Right atrium auricular region (tissue), 2 donors: ENCODE measurements around the gene GNGT1. TPM values are rescaled to one million over a fixed set of nuclear protein-coding genes. Genes with fewer than 3 reads are reported as not detected.

Experiments used
- DNase-seq: peaks from one replicate; pipeline ENCODE4 v3.0.0-alpha.2; 2019; ENCODE audit warnings: low spot score
- H3K27ac ChIP-seq, 2 donors: fragments of 200-600 bp; sonication (generic); 1 replicate in 1 of 2; 2 replicates in 1 of 2; pipeline ENCODE4 v1.5.1; 2016 to 2019
- H3K27me3 ChIP-seq, 2 donors: fragments of 200-600 bp; sonication (generic); one replicate each; pipeline versions ENCODE4 v1.5.1 to v1.6.0; 2017 to 2019
- H3K36me3 ChIP-seq: fragments of 200-600 bp; sonication (generic); one replicate; pipeline ENCODE4 v1.5.1; 2016
- H3K4me1 ChIP-seq, 2 donors: fragments of 200-600 bp; sonication (generic); one replicate each; pipeline versions ENCODE4 v1.5.1 to v1.6.0; 2017 to 2019
- H3K4me3 ChIP-seq, 2 donors: fragments of 200-600 bp; sonication (generic); 1 replicate in 1 of 2; 2 replicates in 1 of 2; pipeline ENCODE4 v1.5.1; 2017 to 2019; ENCODE audit warnings: mild to moderate bottlenecking in 1 of 2, moderate library complexity in 1 of 2
- H3K9me3 ChIP-seq, 2 donors: fragments of 200-600 bp; sonication (generic); one replicate each; pipeline ENCODE4 v1.5.1; 2019
- total RNA-seq, 2 donors: library from RNA; depleted of rRNA; stranded (reverse); fragments of >200 nt; gene quantifications; one replicate each; pipeline ENCODE4 v1.1.0, GENCODE V29; 2016
- TF ChIP-seq, protein P1 (sequence below), 2 donors: fragments of 200-600 bp; sonication (generic); IDR thresholded peaks; one replicate each; pipeline ENCODE4 v1.5.1; 2019; ENCODE audit warnings: antibody characterized with exemption in 2 of 2

The GNGT1 gene
- total RNA-seq, 2 donors from 2014 or later: not detected

- no peaks in the 10 kb centered on the region for H3K9me3 ChIP-seq
- no peak for DNase-seq
- H3K36me3 ChIP-seq: no peaks in the 10 kb centered on the region
- no peak overlapping the region for H3K4me3 ChIP-seq
- TF ChIP-seq, protein P1, sequence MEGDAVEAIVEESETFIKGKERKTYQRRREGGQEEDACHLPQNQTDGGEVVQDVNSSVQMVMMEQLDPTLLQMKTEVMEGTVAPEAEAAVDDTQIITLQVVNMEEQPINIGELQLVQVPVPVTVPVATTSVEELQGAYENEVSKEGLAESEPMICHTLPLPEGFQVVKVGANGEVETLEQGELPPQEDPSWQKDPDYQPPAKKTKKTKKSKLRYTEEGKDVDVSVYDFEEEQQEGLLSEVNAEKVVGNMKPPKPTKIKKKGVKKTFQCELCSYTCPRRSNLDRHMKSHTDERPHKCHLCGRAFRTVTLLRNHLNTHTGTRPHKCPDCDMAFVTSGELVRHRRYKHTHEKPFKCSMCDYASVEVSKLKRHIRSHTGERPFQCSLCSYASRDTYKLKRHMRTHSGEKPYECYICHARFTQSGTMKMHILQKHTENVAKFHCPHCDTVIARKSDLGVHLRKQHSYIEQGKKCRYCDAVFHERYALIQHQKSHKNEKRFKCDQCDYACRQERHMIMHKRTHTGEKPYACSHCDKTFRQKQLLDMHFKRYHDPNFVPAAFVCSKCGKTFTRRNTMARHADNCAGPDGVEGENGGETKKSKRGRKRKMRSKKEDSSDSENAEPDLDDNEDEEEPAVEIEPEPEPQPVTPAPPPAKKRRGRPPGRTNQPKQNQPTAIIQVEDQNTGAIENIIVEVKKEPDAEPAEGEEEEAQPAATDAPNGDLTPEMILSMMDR (IDR thresholded peaks at IDR 0.05): no peak
- peaks cover 0 to 15% of the 10 kb centered on the region in 2 donors for H3K4me1 ChIP-seq
- no peaks in the 10 kb centered on the region for H3K27me3 ChIP-seq
- no peak overlapping the region for H3K27ac ChIP-seq
These were observed 42.5 kb downstream of the GNGT1 start for GRCh38 chr7:93948873-93949272.

DNA sequence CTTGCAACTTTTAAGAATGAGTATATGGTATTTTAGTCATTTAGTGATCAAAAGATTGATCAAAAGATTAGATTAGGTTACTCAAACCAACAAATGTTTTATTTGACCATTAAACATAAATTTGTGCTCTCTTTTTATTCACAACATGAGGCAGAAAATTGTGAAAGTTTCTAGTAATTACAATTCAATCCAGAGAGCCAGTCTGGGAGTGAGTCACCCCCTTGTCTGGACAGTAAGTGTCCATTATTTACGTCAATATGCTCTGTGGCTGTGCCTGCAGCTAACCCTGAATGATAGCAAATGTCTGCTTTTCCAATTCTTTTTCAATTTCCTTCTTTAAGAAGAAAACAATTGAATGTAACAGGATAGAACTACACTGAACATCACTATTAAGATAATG, 43.1 kb downstream of the GNGT1 start:
- no peak overlapping the region for H3K4me3 ChIP-seq
- H3K4me1 ChIP-seq: peaks cover 0 to 15% of the 10 kb centered on the region in 2 donors
- H3K9me3 ChIP-seq: no peaks in the 10 kb centered on the region
- no peaks in the 10 kb centered on the region for H3K27me3 ChIP-seq
- H3K36me3 ChIP-seq: no peaks in the 10 kb centered on the region
- TF ChIP-seq, protein P1 (IDR thresholded peaks at IDR 0.05): no peak
- no peak overlapping the region for H3K27ac ChIP-seq
- DNase-seq: no peak

GRCh38 chr7:93955304-93955703, 48.9 kb downstream of the GNGT1 start:
- Histone ChIP-seq H3K27ac (no peak overlapping the region), H3K36me3 (no peaks in the 10 kb centered on the region), H3K4me3 (no peak overlapping the region), H3K9me3 (no peaks in the 10 kb centered on the region), H3K4me1 (no peaks in the 10 kb centered on the region), H3K27me3 (no peaks in the 10 kb centered on the region)
- TF ChIP-seq, protein P1 (IDR thresholded peaks at IDR 0.05): no peak
- no peak for DNase-seq

- Histone ChIP-seq H3K9me3 (no peaks in the 10 kb centered on the region), H3K4me3 (no peak overlapping the region), H3K4me1 (no peaks in the 10 kb centered on the region), H3K36me3 (no peaks in the 10 kb centered on the region), H3K27ac (no peak overlapping the region), H3K27me3 (no peaks in the 10 kb centered on the region)
- TF ChIP-seq, protein P1 (IDR thresholded peaks at IDR 0.05): no peak
- DNase-seq: no peak
These were observed 51.4 kb downstream of the GNGT1 start for GRCh38 chr7:93957767-93958166.

DNA sequence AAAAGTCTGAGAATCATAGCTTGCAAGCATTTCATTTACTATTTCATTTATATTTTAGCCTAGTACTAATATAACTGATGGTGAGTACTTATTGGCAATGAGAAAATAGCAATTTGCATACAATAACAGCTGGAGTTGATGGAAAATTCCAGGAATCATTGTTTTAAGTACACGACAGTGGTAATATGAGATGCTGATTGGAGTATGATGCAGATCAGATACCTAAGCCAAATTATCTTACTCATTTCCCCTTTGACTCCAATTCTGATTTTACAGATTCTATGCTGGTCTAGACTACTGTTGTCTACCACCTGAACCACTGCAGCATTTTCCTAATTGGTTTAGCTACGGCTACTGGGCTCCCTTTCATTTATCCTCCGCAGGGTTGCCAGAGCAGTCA, 51.8 kb downstream of the GNGT1 start:
- H3K4me3 ChIP-seq: no peak overlapping the region
- H3K4me1 ChIP-seq: no peaks in the 10 kb centered on the region
- no peaks in the 10 kb centered on the region for H3K36me3 ChIP-seq
- no peaks in the 10 kb centered on the region for H3K9me3 ChIP-seq
- H3K27me3 ChIP-seq: no peaks in the 10 kb centered on the region
- no peak overlapping the region for H3K27ac ChIP-seq
- DNase-seq: no peak
- TF ChIP-seq, protein P1 (IDR thresholded peaks at IDR 0.05): no peak

DNA sequence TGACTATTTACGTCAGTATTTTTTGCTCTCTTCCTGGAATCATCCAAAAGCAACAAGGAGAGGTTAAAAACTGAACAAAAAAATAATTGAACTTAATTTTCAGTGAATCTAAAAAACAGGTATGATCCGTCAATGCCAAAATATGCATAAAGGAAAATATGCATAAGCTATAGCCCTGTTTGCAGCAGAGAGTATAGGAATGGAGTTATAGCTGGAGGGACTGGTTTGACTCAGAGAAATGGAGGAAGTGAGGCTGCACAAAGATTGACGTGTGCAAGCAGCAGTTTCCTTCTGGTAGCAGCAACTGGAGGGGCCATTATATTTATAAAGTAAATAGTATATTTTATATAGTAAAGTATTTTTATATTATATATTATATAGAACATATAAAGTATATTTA, 52.3 kb downstream of the GNGT1 start:
- H3K27me3 ChIP-seq: no peaks in the 10 kb centered on the region
- TF ChIP-seq, protein P1 (IDR thresholded peaks at IDR 0.05): no peak
- no peak for DNase-seq
- H3K27ac ChIP-seq: no peak overlapping the region
- H3K4me3 ChIP-seq: no peak overlapping the region
- no peaks in the 10 kb centered on the region for H3K4me1 ChIP-seq
- H3K9me3 ChIP-seq: no peaks in the 10 kb centered on the region
- no peaks in the 10 kb centered on the region for H3K36me3 ChIP-seq
